PC-3 (cell line): ENCODE results near the gene HSH2D. TPM values are rescaled to one million over a fixed set of nuclear protein-coding genes. Genes with fewer than 3 reads are reported as not detected.

Experiments
- ATAC-seq: fragments of 200-7000 bp; cut with Tn5 transposase; 2 replicates; pipeline ENCODE4 v1.9.1; 2020; ENCODE audit warnings: mild to moderate bottlenecking, moderate library complexity
- BruUV-seq: library from RNA; stranded (reverse); fragments of 400-500 nt; replicated peaks from 2 replicates; lab custom pipeline; 2021; lab: Mats Ljungman, UMichigan
- CTCF ChIA-PET: fragments of 300-600 bp; sonication (Branson Sonifier 250); formaldehyde crosslinking; loops from one replicate; lab custom pipeline; 2022; ENCODE audit warnings: antibody characterized with exemption; lab: Charles Lee
- POLR2A ChIA-PET: fragments of 300-600 bp; sonication (Branson Sonifier 250); formaldehyde crosslinking; loops from one replicate; lab custom pipeline; 2022; ENCODE audit warnings: antibody characterized with exemption; ENCODE audit not compliant: unreplicated experiment; lab: Charles Lee
- DNase-seq: peaks from one replicate; pipeline ENCODE4 v3.0.0-alpha.2; 2015
- H2AFZ ChIP-seq: fragments of 300-600 bp; sonication (generic); 2 replicates; pipeline ENCODE4 v1.6.0; 2016; ENCODE audit warnings: antibody characterized with exemption, low read length
- H3F3A ChIP-seq: fragments of 300-600 bp; sonication (generic); one replicate; pipeline ENCODE4 v1.6.0; 2017; ENCODE audit warnings: antibody characterized with exemption, low read length, control low read depth, mild to moderate bottlenecking; ENCODE audit not compliant: unreplicated experiment
- H3K27ac ChIP-seq: fragments of 300-600 bp; sonication (generic); 2 replicates; pipeline ENCODE4 v1.5.1; 2016; ENCODE audit warnings: mild to moderate bottlenecking, low read length
- H3K27me3 ChIP-seq: fragments of 300-600 bp; sonication (generic); 2 replicates; pipeline ENCODE4 v1.6.1; 2016; ENCODE audit warnings: low read length, mixed read lengths
- H3K36me3 ChIP-seq: fragments of 300-600 bp; sonication (generic); 2 replicates; pipeline ENCODE4 v1.6.1; 2016; ENCODE audit warnings: low read depth, mixed run types, low read length, mixed read lengths
- H3K4me1 ChIP-seq: fragments of 300-600 bp; sonication (generic); 2 replicates; pipeline ENCODE4 v1.5.1; 2016; ENCODE audit warnings: low read length; ENCODE audit not compliant: insufficient read depth
- H3K4me2 ChIP-seq: fragments of 300-600 bp; sonication (generic); 2 replicates; pipeline ENCODE4 v1.6.0; 2016; ENCODE audit warnings: low read length
- H3K4me3 ChIP-seq: fragments of 300-600 bp; sonication (generic); 2 replicates; pipeline ENCODE4 v1.5.1; 2016; ENCODE audit warnings: mild to moderate bottlenecking, low read length, mixed read lengths
- H3K79me2 ChIP-seq: fragments of 300-600 bp; sonication (generic); 2 replicates; pipeline ENCODE4 v1.6.1; 2017; ENCODE audit warnings: low read length, mixed read lengths
- H3K9ac ChIP-seq: fragments of 300-600 bp; sonication (generic); 2 replicates; pipeline ENCODE4 v1.6.0; 2016; ENCODE audit warnings: mild to moderate bottlenecking, low read length
- H3K9me2 ChIP-seq: fragments of 300-600 bp; sonication (generic); replicated peaks from 2 replicates; pipeline ENCODE4 v1.6.1; 2016; ENCODE audit warnings: mixed run types, low read length, mixed read lengths
- H3K9me3 ChIP-seq: fragments of 300-600 bp; sonication (generic); 2 replicates; pipeline ENCODE4 v1.6.1; 2016; ENCODE audit warnings: low read length, mixed read lengths
- H4K20me1 ChIP-seq: fragments of 300-600 bp; sonication (generic); 2 replicates; pipeline ENCODE4 v1.6.1; 2016; ENCODE audit warnings: low read length, mixed read lengths
- EZH2 ChIP-seq: fragments of 300-600 bp; sonication (generic); IDR thresholded peaks from one replicate; pipeline ENCODE4 v1.6.1; 2017; ENCODE audit warnings: antibody characterized with exemption, mild to moderate bottlenecking, low read length; ENCODE audit not compliant: unreplicated experiment
- EZH2phosphoT487 ChIP-seq: fragments of 300-600 bp; sonication (generic); IDR thresholded peaks from 2 replicates; pipeline ENCODE4 v1.6.1; 2018; ENCODE audit warnings: mild to moderate bottlenecking, antibody characterized with exemption, low read length, borderline replicate concordance
- intact Hi-C: fragments of 100-400 bp; cut with micrococcal nuclease; formaldehyde crosslinking; loops from 2 replicates; pipeline ENCODE4 v1.9.0; 2023
- total RNA-seq: library from RNA; depleted of rRNA; stranded (reverse); fragments of >200 nt; gene quantifications from 2 replicates; pipeline ENCODE4 v1.2.3, GENCODE V29; 2014
- TF ChIP-seq, protein P1 (sequence below): fragments of 300-600 bp; sonication (generic); conservative IDR thresholded peaks from 2 replicates; pipeline ENCODE4 v1.5.1; 2017; ENCODE audit warnings: antibody characterized with exemption, low read depth, mild to moderate bottlenecking, low read length

Gene HSH2D
- total RNA-seq, 1 experiment from 2014 or later: 14.5 TPM

GRCh38 chr19:16115301-16116039 lies 28.0 kb upstream of the HSH2D start:
- no peaks in the 10 kb centered on the region for H3K27me3 ChIP-seq
- TF ChIP-seq, protein P1, sequence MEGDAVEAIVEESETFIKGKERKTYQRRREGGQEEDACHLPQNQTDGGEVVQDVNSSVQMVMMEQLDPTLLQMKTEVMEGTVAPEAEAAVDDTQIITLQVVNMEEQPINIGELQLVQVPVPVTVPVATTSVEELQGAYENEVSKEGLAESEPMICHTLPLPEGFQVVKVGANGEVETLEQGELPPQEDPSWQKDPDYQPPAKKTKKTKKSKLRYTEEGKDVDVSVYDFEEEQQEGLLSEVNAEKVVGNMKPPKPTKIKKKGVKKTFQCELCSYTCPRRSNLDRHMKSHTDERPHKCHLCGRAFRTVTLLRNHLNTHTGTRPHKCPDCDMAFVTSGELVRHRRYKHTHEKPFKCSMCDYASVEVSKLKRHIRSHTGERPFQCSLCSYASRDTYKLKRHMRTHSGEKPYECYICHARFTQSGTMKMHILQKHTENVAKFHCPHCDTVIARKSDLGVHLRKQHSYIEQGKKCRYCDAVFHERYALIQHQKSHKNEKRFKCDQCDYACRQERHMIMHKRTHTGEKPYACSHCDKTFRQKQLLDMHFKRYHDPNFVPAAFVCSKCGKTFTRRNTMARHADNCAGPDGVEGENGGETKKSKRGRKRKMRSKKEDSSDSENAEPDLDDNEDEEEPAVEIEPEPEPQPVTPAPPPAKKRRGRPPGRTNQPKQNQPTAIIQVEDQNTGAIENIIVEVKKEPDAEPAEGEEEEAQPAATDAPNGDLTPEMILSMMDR: no peak
- TF ChIP-seq EZH2phosphoT487: no peak
- no peak for TF ChIP-seq EZH2
- H3K4me3 ChIP-seq: no peak overlapping the region
- ChIA-PET CTCF (no interaction called here), POLR2A (no interaction called here)
- H4K20me1 ChIP-seq: no peaks in the 10 kb centered on the region
- H3K9ac ChIP-seq: no peak overlapping the region
- H3K9me2 ChIP-seq: no peaks in the 10 kb centered on the region
- peaks cover 16% of the 10 kb centered on the region for H3K36me3 ChIP-seq
- DNase-seq (no peak), ATAC-seq (no peak)
- intact Hi-C loops: no loop called here
- no TSS peak for BruUV-seq
- peaks cover 15% of the 10 kb centered on the region for H3K4me1 ChIP-seq
- H3K27ac ChIP-seq: no peak overlapping the region
- peaks cover 59% of the 10 kb centered on the region for H3K79me2 ChIP-seq
- no peaks in the 10 kb centered on the region for H3F3A ChIP-seq
- H2AFZ ChIP-seq: no peak overlapping the region
- H3K4me2 ChIP-seq: no peak overlapping the region
- H3K9me3 ChIP-seq: no peaks in the 10 kb centered on the region

DNA sequence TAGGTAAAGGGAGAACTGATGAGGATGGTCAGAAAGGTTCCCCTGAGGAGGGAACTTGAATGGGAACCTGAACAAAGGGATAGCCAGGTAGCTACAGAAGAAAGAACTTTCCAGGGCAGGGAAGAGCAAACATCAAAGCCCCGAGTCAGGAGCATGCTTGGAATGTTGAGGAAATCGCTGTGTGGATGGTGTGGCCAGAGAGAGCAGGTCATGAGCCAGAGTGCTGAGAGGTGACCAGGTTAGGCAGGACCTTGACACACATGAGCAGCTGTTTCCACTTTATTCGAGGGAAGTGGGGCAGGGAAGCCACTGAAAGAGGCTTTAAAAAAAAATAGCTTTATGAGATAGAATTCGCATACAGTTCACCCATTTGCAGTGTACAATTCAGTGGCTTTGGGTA lies 27.4 kb upstream of the HSH2D start:
- ChIA-PET CTCF (no interaction called here), POLR2A (no interaction called here)
- TF ChIP-seq EZH2 (no peak), EZH2phosphoT487 (no peak)
- TF ChIP-seq, protein P1: no peak

GRCh38 chr19:16117594-16118033 lies 25.9 kb upstream of the HSH2D start:
- peaks cover 9% of the 10 kb centered on the region for H3K4me1 ChIP-seq
- H3K4me3 ChIP-seq: no peak overlapping the region
- H3K9me2 ChIP-seq: no peaks in the 10 kb centered on the region
- ATAC-seq (peak; percentile 46; the same call in 1 of the 2 replicates), DNase-seq (no peak)
- intact Hi-C loops: no loop called here
- no peaks in the 10 kb centered on the region for H3K27me3 ChIP-seq
- H3K27ac ChIP-seq: no peak overlapping the region
- H4K20me1 ChIP-seq: no peaks in the 10 kb centered on the region
- TF ChIP-seq EZH2: no peak
- no peak for TF ChIP-seq EZH2phosphoT487
- TF ChIP-seq, protein P1: peak; percentile 38
- H3K9me3 ChIP-seq: no peaks in the 10 kb centered on the region
- H2AFZ ChIP-seq: no peak overlapping the region
- H3K4me2 ChIP-seq: no peak overlapping the region
- no TSS peak for BruUV-seq
- H3K36me3 ChIP-seq: peaks cover 27% of the 10 kb centered on the region
- H3K79me2 ChIP-seq: peaks cover 50% of the 10 kb centered on the region
- ChIA-PET POLR2A (no interaction called here), CTCF (interaction anchor here (0.5 kb wide), 1 partner anchor 65 kb away, joined by 15 read pairs; no protein-coding TSS in a partner anchor)
- H3F3A ChIP-seq: no peaks in the 10 kb centered on the region
- H3K9ac ChIP-seq: no peak overlapping the region

More for the DNA sequence above, 27.4 kb upstream of the HSH2D start:
- Histone ChIP-seq H3K4me2 (no peak overlapping the region), H3K27me3 (no peaks in the 10 kb centered on the region), H3K9me2 (no peaks in the 10 kb centered on the region), H3K4me1 (peaks cover 15% of the 10 kb centered on the region), H3K4me3 (no peak overlapping the region), H3K27ac (no peak overlapping the region), H3K79me2 (peaks cover 59% of the 10 kb centered on the region), H3K9ac (no peak overlapping the region), H3K36me3 (peaks cover 17% of the 10 kb centered on the region), H2AFZ (no peak overlapping the region), H3F3A (no peaks in the 10 kb centered on the region), H4K20me1 (no peaks in the 10 kb centered on the region), H3K9me3 (no peaks in the 10 kb centered on the region)
- BruUV-seq: no TSS peak
- DNase-seq (no peak), ATAC-seq (no peak)
- intact Hi-C loops: no loop called here
